ENCODE results near the gene AFG1L.

Gene AFG1L

DNA sequence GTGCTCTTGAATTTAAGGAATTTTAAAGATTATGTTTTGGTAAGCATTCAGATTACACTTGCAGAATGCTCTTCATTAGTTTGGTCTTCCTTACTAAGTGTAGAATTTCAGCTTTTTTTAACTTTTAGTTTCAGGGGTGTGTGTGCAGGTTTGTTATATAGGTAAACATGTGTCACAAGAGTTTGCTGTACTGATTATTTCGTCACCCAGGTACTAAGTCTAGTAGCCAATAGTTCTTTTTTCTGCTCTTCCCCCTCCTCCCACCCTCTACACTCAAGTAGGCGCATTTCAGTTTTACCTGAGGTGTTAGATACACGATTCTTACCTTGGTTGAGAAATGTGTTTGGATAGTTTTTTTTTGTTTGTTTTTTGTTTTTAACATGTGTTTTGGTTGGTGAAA is 68.3 kb downstream of the AFG1L start:
- H3K4me3 ChIP-seq (ENCODE audit: low read depth, low read length), result no peak overlapping the region
- TF ChIP-seq, protein P1, sequence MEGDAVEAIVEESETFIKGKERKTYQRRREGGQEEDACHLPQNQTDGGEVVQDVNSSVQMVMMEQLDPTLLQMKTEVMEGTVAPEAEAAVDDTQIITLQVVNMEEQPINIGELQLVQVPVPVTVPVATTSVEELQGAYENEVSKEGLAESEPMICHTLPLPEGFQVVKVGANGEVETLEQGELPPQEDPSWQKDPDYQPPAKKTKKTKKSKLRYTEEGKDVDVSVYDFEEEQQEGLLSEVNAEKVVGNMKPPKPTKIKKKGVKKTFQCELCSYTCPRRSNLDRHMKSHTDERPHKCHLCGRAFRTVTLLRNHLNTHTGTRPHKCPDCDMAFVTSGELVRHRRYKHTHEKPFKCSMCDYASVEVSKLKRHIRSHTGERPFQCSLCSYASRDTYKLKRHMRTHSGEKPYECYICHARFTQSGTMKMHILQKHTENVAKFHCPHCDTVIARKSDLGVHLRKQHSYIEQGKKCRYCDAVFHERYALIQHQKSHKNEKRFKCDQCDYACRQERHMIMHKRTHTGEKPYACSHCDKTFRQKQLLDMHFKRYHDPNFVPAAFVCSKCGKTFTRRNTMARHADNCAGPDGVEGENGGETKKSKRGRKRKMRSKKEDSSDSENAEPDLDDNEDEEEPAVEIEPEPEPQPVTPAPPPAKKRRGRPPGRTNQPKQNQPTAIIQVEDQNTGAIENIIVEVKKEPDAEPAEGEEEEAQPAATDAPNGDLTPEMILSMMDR (IDR thresholded peaks at IDR 0.05; ENCODE audit: low read depth, low read length), result no peak

GRCh38 chr6:108363889-108364313 is 69.0 kb downstream of the AFG1L start:
- no peak overlapping the region for H3K4me3 ChIP-seq (ENCODE audit: low read depth, low read length)
- TF ChIP-seq, protein P1 (IDR thresholded peaks at IDR 0.05; ENCODE audit: low read depth, low read length), result no peak

DNA sequence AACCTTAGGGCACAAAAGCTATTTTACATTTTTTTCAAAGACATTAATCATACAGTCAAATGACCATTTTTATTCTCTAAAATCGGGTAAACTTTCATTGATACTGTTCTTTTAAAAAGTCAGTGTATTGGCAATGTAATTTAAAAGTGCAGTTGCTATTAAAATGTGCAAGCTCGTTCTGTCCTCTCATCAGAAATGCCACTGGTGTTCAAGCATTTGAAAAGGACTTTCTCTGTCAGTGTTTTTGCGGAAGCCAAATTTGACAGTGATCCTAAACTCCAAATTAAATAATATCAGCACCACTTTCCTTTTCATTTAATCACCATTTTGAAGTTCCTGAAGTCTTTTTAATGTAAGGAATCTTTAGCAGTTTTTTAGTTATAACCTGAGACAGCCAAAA is 69.6 kb downstream of the AFG1L start:
- no peak overlapping the region for H3K4me3 ChIP-seq (ENCODE audit: low read depth, low read length)
- TF ChIP-seq, protein P1 (IDR thresholded peaks at IDR 0.05; ENCODE audit: low read depth, low read length), result no peak

DNA sequence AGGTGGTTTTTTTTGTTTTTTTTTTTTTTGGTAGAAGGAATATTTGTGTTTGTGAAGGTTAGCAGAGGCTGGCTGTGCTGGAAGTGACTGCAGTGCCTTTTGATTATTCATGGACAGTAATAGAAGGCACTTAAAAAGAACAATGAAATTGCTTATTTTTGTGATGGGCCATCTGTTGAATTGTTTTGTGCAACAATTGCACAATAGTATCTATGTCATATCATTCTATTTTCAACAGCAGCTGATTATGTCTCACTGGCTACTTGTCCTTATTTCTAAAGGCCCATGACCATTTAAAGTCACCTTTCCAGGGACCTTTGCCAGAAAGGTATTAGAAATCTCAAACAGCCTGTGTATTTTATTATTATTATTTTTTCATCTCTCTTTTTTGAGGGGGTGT is 70.6 kb downstream of the AFG1L start:
- TF ChIP-seq, protein P1 (IDR thresholded peaks at IDR 0.05; ENCODE audit: low read depth, low read length), result no peak
- no peak overlapping the region for H3K4me3 ChIP-seq (ENCODE audit: low read depth, low read length)

DNA sequence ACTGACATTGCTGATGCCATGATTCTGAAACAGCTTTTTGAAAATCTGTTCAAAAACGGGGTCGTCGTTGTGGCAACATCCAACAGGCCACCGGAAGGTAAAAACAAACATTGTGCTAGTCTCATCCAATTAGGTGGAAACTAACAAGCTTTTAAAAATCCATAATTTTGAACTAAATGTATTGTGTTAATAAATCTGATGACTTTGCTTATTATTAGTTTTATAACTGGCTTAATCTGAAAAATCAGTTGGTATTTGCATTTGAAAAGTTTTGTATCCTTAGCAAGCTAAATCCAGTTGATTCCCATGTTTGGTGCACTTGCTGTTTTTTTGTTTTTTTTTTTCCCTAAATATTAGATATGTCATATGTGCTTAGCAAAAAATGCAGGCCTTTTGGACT is 71.4 kb downstream of the AFG1L start:
- TF ChIP-seq, protein P1 (IDR thresholded peaks at IDR 0.05; ENCODE audit: low read depth, low read length), result no peak
- no peak overlapping the region for H3K4me3 ChIP-seq (ENCODE audit: low read depth, low read length)

- no peak overlapping the region for H3K4me3 ChIP-seq (ENCODE audit: low read depth, low read length)
- TF ChIP-seq, protein P1 (IDR thresholded peaks at IDR 0.05; ENCODE audit: low read depth, low read length), result no peak
These were observed 73.7 kb downstream of the AFG1L start for GRCh38 chr6:108368431-108369030.

- TF ChIP-seq, protein P1 (IDR thresholded peaks at IDR 0.05; ENCODE audit: low read depth, low read length), result no peak
These were observed 86.0 kb downstream of the AFG1L start for GRCh38 chr6:108380876-108381275.

More at GRCh38 chr6:108380876-108381275, 86.0 kb downstream of the AFG1L start:
- no peak overlapping the region for H3K4me3 ChIP-seq (ENCODE audit: low read depth, low read length)

Data from WI38 (cell line).